ENCODE results near the gene FAM217B.

DNA sequence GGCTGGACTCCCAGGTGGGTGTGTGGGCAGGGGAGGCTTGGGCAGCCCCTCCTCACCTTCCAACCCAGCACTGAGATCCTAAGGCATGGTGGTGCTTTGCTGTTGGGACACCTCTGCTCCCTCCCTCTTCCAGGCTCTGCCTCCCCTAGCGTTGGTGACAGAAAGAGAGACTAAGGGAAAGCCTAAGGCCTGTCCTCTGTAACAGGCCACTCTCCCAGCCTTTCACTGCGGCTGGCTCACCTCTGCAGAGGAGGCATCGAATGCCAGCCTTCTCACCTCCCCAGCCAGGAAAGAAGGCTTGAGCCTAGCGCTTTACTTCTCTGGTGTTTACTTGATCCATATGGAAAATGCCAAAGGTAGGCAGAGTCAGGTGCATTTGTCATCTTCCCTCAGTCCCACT is 14.5 kb downstream of the FAM217B start:
- no peak for TF ChIP-seq POLR2A (IDR thresholded peaks at IDR 0.05; ENCODE audit: low read depth, low read length)
- TF ChIP-seq POLR2AphosphoS5 (IDR thresholded peaks at IDR 0.05; ENCODE audit: low read depth, low read length): no peak

Data from GM12892 (cell line).